GM10266 (cell line): ENCODE data around the gene ODAD4.

Source experiments
- DNase-seq: peaks from one replicate; pipeline ENCODE4 v3.0.0; 2012; ENCODE audit errors: extremely low spot score
- TF ChIP-seq, protein P1 (sequence below): IDR thresholded peaks from 2 replicates; pipeline ENCODE4 v1.5.1; 2012; ENCODE audit warnings: mild to moderate bottlenecking, low read depth; ENCODE audit not compliant: control insufficient read depth, insufficient read depth; ENCODE audit errors: missing control alignments

The ODAD4 gene

DNA sequence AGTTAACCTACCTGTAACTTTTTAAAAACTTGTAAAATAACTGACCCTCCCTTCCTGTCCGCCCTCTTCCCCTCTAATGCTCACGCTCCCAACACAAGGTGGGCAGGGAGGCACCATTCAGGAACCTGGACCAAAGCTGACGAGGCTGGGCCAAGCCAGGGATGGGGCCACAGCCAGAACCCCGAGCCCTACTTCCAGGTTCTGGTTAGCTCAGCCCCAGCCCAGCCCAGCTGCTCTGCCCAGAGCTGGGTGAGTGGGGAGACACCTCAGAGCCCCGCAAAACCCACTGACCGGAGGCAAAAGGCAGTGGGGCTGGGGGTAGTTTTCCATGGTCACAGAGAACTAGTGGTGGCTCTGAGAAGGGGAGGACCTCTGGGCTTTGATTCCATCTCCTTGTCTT is 43.6 kb downstream of the ODAD4 start:
- DNase-seq = no peak
- TF ChIP-seq, protein P1, sequence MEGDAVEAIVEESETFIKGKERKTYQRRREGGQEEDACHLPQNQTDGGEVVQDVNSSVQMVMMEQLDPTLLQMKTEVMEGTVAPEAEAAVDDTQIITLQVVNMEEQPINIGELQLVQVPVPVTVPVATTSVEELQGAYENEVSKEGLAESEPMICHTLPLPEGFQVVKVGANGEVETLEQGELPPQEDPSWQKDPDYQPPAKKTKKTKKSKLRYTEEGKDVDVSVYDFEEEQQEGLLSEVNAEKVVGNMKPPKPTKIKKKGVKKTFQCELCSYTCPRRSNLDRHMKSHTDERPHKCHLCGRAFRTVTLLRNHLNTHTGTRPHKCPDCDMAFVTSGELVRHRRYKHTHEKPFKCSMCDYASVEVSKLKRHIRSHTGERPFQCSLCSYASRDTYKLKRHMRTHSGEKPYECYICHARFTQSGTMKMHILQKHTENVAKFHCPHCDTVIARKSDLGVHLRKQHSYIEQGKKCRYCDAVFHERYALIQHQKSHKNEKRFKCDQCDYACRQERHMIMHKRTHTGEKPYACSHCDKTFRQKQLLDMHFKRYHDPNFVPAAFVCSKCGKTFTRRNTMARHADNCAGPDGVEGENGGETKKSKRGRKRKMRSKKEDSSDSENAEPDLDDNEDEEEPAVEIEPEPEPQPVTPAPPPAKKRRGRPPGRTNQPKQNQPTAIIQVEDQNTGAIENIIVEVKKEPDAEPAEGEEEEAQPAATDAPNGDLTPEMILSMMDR = no peak

DNA sequence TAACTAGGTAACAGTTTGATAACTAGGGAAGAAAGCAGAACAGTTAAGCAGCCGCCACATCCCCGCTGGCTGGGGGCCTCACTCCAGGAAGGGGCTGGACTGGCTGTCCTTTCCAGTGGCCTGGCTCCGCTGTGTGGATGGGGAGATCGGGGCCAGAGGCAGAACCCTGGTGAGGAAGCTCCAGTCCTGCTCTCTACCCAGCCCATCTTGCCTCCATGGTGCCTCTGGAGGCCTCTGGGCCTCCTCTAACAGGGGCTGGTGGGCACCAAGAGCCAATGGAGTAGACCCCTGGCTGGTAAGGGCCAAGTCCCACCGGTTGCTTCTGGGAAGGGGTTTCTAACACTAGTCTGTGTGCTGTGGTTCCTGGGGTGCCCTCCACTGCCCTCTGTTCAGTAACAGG is 44.2 kb downstream of the ODAD4 start:
- TF ChIP-seq, protein P1 = no peak

DNA sequence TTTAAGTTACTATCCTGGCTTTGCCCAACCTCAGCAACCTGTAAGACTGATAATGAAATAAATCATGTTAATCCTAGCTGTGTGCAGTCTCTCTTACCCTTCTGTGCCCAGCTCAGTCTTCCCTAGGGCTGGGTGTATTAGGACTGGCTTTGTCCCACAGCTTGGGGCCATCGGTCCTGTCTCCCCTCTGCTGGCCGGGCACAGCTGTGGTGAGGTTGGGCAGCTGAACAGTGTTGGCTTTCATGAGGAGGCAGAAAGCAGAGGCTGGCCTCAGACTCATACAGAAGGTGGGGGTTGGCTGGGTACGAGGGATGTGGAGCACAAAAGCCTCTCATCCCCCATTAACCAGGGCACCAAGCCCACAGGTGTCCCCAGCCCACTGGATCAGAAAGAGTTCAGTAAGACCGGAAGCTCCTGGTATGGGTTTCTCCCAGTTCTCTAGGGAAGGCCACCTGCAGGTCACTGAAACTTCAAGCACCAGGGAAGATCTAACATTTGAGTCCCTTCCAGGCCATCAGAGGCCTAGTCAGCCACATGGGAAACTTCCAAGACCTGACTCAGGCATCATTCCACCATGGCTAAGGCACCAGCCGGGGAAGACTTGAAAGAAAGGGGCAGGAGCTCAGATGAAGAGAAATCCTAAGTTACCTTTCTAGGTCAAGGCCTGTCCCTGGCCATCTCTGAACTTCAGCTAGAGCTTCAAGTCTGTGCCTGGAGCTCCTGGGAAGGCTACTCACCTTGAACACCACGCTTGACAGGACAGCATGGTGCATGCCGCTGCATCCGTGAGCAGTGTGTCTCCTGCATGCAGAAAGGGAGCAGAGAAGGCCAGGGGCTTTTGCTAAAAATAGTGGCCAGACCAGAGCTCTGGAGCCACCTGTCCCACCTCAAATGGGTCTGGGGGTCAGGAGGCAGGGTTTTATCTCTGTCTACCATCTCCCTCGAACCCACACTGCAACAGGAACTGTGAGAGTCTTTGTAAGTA is 45.0 kb downstream of the ODAD4 start:
- DNase-seq = no peak
- TF ChIP-seq, protein P1 = no peak

More for the DNA sequence above, 44.2 kb downstream of the ODAD4 start:
- DNase-seq = no peak

DNA sequence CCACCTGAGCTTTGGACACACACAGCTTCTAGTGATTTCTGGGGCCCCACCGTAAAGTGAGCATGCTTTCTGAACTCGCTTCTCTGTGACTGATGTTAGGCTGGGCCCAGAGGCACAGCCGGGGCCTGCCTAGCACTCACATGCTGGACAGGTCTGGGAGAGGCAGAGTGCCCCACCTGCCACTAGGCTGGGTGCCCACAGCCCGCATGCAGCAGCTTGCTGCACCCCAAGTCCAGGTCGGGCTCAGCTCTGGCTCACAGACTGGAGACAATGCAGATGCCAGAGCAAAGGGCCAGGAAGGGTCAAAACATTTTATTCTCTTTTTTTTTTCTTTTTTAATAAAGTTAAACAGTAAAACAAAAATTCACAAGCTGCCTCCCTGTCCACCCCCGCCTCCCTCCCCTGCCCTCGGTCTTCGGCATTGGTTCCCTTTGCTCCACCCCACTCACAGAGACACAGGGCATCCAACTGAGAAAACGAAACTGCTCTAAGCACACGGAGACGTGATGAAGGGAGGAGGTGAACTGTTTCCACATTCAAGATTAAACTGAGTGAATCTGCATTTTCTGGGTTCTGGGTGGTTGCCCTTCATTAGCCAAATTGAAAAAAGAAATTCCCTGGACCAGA is 45.8 kb downstream of the ODAD4 start:
- DNase-seq = no peak
- TF ChIP-seq, protein P1 = no peak

DNA sequence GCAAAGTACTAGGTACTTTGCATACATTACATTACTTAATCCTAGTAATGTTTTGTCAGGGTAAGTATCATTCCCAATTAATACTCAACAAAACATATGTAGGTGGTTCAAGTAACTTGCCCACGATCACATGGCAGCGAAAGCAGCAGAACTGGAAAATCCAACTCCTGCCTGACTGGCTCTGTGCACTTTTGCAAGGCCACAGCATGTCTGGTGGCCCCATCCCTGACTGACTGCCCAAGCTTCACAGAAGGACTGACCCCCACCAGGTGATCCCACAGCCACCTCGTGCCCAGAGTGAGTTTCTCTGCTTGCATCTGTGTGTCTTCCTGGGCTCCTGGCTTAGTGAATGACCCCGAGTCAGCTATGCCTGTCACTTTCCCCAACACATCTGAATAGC is 47.6 kb downstream of the ODAD4 start:
- TF ChIP-seq, protein P1 = no peak
- DNase-seq = no peak

DNA sequence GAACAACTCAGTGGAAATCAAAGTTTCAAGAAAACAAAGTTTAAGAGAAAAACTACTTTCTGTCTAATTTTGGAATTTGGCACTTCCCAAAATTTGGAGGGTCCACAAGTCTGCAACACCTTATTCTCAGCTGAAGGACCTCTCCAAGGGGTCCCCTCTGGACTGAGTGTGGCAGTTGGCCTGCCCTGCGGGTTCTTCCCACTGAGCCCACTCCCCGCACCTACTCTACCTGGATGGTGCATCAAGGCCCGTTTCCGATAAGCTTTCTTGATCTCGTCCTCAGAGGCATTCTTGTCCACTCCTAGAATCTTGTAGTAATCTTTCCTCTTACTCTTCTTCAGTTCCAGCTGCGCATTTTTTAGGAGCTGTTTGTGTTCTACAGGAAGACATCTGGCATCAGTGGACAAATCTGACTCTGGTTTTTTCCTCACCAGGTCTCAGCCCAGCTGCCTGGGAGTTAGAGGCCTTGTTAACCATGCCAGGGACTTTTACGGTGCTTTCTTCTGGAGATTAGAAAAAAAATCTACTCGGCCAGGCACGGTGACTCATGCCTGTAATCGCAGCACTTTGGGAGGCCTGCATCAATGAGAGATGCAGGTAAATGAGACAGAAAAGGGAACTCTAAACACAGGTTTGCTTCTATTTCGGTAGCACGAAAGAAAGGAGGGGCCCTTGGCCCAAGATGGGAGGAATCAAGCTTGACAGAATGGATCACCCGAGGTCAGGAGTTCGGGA is 51.8 kb downstream of the ODAD4 start:
- no peak for DNase-seq
- TF ChIP-seq, protein P1 = no peak

DNA sequence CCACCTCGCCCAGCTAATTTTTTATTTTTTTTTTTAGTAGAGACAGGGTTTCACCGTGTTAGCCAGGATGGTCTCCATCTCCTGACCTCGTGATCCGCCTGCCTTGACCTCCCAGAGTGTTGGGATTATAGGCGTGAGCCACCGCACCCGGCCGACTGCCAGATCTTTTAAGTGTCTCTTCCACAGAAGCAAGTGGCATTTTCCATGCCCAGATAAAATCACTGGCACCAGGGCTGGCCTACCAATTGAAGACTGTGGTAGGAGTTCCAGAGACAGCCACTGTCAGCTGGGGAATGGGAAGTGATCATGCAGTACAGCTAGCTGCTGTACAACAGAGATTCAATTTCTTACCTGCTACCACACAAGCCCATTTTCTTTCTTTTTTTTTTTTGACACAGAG is 54.0 kb downstream of the ODAD4 start:
- TF ChIP-seq, protein P1 = no peak
- no peak for DNase-seq
